Measurements from ENCODE around the gene CUL4B.

GRCh38 chrX:120536061-120536460 is 24.7 kb downstream of the CUL4B start:
- no peak for TF ChIP-seq CTCF (IDR thresholded peaks at IDR 0.05)
- TF ChIP-seq REST (IDR thresholded peaks at IDR 0.05; ENCODE audit: insufficient read depth in 1 of 2, low read depth in 2 of 2, low read length in 1 of 2) = no peak
